KBM-7 (cell line): ENCODE measurements around the gene TLNRD1.

Experiments
- DNase-seq: peaks from one replicate; pipeline ENCODE4 v3.0.0-alpha.2; 2015
- in situ Hi-C: fragments of 300-500 bp; cut with MboI; formaldehyde crosslinking; loops from 2 replicates; pipeline ENCODE4 v1.14.3; 2020; ENCODE audit warnings: low sequenced_read_pairs, low pct_unique_long_range_greater_than_20kb, mixed read lengths

The TLNRD1 gene

GRCh38 chr15:81046290-81046689 is 45.6 kb downstream of the TLNRD1 start:
- DNase-seq, result no peak
- in situ Hi-C loops, result no loop called here

GRCh38 chr15:81047928-81048327 is 47.2 kb downstream of the TLNRD1 start:
- no peak for DNase-seq
- in situ Hi-C loops, result no loop called here

DNA sequence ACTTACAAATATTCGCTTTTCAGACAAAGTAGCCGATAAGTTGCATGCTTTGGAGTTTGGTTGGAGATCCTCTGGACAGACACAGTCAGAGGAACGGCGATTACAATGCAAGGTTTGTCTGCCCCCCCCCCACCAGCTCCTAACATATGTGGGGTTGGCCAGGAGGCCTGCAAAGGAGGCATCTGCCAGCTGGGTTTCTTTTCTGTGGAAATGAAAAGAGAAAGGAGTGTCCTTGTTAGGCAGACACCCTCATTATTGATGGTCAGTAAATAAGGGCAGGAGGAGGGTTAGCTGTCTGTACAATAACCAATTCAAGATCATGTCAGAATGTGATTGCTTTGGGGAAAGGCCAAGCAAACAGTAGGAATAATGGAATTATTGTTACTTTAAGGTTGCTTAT is 49.1 kb downstream of the TLNRD1 start:
- no peak for DNase-seq
- in situ Hi-C loops, result no loop called here

DNA sequence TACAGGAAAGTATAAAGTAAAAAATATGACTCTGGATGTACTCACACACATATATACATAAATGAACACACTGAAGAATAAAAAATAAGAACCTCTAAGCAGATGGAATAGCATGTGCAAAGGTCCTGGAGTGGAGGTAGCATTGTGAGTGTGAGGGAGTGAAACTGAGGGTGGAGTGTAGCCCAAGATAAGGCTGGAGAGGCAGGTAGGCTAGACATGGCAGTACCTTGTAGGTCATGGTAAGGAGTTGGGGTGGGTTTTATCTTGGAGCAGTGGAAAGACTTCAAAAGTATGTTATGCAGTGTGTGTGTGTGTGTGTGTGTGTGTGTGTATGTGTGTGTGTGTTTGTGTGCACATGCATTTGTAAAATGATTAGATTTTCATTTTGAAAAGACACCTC is 49.5 kb downstream of the TLNRD1 start:
- in situ Hi-C loops, result no loop called here
- DNase-seq, result no peak

DNA sequence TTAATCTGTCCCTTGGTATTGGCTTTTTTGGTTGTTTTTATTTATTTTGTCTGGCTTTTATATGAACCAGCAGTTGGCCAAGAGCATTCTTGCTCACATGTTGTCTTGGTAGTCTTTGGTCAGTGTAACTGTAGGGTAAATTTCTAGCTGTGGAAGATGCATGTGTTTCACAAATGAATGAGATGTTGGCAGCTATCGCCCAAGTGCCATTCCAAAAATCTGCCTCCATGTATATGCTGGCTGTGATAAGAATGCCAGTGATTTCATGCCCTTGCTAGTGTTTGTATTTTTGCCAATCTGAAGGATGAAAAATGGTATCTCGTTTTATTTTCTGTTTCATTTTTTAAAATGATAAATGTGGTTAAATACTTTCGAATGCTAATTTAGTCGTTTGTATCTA is 50.1 kb downstream of the TLNRD1 start:
- in situ Hi-C loops, result no loop called here
- DNase-seq, result no peak

DNA sequence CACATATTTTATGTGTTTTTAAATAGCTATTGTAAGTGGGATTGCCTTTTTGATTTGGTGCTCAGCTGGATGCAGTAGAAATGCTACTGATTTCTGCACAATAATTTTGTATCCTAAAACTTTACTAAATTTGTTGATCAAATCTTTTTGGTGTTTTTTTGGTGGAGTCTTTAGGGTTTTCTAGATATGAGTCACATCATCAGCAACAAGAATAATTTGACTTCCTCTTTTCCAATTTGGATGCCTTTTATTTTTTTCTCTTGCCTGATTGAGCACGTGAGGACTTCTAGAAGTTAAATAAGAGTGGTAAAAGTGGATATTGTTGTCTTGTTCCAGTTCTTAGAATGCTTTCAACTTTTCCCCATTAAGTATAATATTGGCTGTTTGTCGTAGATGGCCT is 51.3 kb downstream of the TLNRD1 start:
- peak; percentile 67 for DNase-seq
- in situ Hi-C loops, result no loop called here

GRCh38 chr15:81053621-81054020 is 52.9 kb downstream of the TLNRD1 start:
- DNase-seq, result no peak
- in situ Hi-C loops, result no loop called here

DNA sequence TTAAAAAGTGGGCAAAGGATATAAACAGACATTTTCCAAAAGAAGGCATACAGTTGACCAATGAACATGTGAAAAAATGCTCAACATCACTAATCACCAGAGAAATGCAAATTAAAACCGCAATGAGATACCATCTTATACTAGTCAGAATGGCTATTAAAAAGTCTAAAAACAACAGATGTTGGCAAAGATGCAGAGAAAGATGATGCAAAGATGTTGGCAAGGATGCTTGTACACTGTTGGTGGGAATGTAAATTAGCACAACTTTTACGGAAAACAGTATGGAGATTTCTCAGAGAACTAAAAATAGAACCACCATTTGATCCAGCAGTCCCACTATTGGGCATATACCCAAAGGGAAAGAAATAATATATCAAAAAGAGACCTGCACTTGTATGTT is 53.5 kb downstream of the TLNRD1 start:
- in situ Hi-C loops, result no loop called here
- DNase-seq, result no peak
